ENCODE data around the gene HDAC4. TPM values are rescaled to one million over a fixed set of nuclear protein-coding genes. Genes with fewer than 3 reads are reported as not detected.
A peak's percentile ranks its signal among the peaks of the same experiment; 100 is the strongest.

HDAC4 gene
- total RNA-seq, 1 experiment from 2014 or later: 44.4 TPM

GRCh38 chr2:239267288-239267951 is 133.4 kb downstream of the HDAC4 start:
- TF ChIP-seq ZBTB21 (CRISPR knock-in tag; IDR thresholded peaks at IDR 0.05; ENCODE audit: borderline replicate concordance) (no peak), ZNF138 (CRISPR knock-in tag; conservative IDR thresholded peaks at IDR 0.05) (no peak), CREM (CRISPR knock-in tag; IDR thresholded peaks at IDR 0.05) (no peak), ZNF396 (CRISPR knock-in tag; IDR thresholded peaks at IDR 0.05; ENCODE audit: borderline replicate concordance) (no peak)
- TF ChIP-seq, protein P1, sequence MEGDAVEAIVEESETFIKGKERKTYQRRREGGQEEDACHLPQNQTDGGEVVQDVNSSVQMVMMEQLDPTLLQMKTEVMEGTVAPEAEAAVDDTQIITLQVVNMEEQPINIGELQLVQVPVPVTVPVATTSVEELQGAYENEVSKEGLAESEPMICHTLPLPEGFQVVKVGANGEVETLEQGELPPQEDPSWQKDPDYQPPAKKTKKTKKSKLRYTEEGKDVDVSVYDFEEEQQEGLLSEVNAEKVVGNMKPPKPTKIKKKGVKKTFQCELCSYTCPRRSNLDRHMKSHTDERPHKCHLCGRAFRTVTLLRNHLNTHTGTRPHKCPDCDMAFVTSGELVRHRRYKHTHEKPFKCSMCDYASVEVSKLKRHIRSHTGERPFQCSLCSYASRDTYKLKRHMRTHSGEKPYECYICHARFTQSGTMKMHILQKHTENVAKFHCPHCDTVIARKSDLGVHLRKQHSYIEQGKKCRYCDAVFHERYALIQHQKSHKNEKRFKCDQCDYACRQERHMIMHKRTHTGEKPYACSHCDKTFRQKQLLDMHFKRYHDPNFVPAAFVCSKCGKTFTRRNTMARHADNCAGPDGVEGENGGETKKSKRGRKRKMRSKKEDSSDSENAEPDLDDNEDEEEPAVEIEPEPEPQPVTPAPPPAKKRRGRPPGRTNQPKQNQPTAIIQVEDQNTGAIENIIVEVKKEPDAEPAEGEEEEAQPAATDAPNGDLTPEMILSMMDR (IDR thresholded peaks at IDR 0.05): no peak
- no peaks in the 10 kb centered on the region for H3K36me3 Mint-ChIP-seq

DNA sequence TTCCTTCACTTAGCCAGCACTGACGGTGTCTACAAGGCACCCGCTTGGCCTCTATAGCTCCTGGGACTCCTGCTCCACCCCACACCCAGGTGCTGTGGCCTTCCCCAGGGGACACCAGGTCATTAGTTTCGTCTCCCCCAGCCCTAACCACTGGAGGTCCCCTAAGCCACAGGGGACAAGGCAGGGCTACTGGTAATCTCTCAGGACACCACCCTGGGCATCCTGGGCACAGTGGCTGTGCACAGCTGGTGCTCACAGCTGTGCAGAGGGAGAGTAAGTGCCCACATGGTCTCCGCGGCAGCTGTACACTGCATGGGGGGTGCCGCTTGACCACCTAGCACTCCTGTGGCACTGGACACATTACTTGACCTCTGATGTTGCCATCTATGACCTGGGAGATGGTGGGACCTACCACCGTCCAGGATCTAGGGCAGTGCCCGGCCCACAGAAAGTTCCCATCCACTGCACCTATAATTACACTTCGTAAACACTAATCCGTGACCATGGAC is 134.0 kb downstream of the HDAC4 start:
- ATAC-seq (no peak), DNase-seq (ENCODE audit: low spot score) (no peak)
- Mint-ChIP-seq H3K27me3 (ENCODE audit: low read depth) (no peaks in the 10 kb centered on the region), H3K9me3 (no peaks in the 10 kb centered on the region), H3K36me3 (no peaks in the 10 kb centered on the region), H3K4me1 (peaks cover 64% of the 10 kb centered on the region), H3K4me3 (no peak overlapping the region), H3K27ac (peak overlapping the region; percentile 76)
- ChIA-PET POLR2A (no interaction called here), CTCF (interaction anchor here (0.7 to 1.5 kb wide), 2 partner anchors 28 to 123 kb away, joined by 3 to 9 read pairs; no protein-coding TSS in a partner anchor)
- TF ChIP-seq GTF2I (CRISPR knock-in tag; conservative IDR thresholded peaks at IDR 0.05) (no peak), ZBTB21 (CRISPR knock-in tag; IDR thresholded peaks at IDR 0.05; ENCODE audit: borderline replicate concordance) (no peak)
- TF ChIP-seq, protein P2, sequence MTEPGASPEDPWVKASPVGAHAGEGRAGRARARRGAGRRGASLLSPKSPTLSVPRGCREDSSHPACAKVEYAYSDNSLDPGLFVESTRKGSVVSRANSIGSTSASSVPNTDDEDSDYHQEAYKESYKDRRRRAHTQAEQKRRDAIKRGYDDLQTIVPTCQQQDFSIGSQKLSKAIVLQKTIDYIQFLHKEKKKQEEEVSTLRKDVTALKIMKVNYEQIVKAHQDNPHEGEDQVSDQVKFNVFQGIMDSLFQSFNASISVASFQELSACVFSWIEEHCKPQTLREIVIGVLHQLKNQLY (CRISPR knock-in tag; IDR thresholded peaks at IDR 0.05): no peak

More at GRCh38 chr2:239267288-239267951, 133.4 kb downstream of the HDAC4 start:
- no peaks in the 10 kb centered on the region for H3K27me3 Mint-ChIP-seq (ENCODE audit: low read depth)
- H3K9me3 Mint-ChIP-seq: no peaks in the 10 kb centered on the region
- CTCF ChIA-PET: interaction anchor here (0.7 to 1.5 kb wide), 2 partner anchors 28 to 124 kb away, joined by 3 to 9 read pairs; no protein-coding TSS in a partner anchor
- H3K4me1 Mint-ChIP-seq: peaks cover 70% of the 10 kb centered on the region
- POLR2A ChIA-PET: no interaction called here
- H3K4me3 Mint-ChIP-seq: no peak overlapping the region
- no peak for DNase-seq (ENCODE audit: low spot score)
- ATAC-seq: peak; percentile 27
- peak overlapping the region; percentile 76 for H3K27ac Mint-ChIP-seq

DNA sequence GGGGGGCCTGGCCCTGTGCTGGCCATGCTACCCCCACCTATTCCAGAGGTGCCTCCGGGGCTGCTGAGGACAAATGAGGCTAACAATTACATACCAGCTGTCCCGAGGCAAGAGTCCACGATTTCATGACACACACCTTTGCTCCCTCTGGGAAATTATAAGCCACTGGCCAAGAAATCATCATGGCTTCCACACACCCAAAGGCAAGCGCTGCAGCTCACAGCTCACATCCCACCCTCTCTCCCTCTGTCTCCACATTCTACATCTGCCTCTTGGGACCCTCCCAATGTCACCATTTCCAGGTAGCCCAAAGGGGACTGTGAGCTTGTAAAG is 134.4 kb downstream of the HDAC4 start:
- CTCF ChIA-PET: no interaction called here
- ATAC-seq: no peak
- Mint-ChIP-seq H3K9me3 (no peaks in the 10 kb centered on the region), H3K4me1 (peaks cover 60% of the 10 kb centered on the region), H3K4me3 (no peak overlapping the region), H3K27ac (peak overlapping the region; percentile 60; the same call in 1 of the 2 replicates), H3K36me3 (no peaks in the 10 kb centered on the region), H3K27me3 (ENCODE audit: low read depth) (no peaks in the 10 kb centered on the region)
- TF ChIP-seq ZNF512 (CRISPR knock-in tag; IDR thresholded peaks at IDR 0.05; ENCODE audit: borderline replicate concordance) (no peak), RORB (CRISPR knock-in tag; IDR thresholded peaks at IDR 0.05) (no peak), ZNF232 (CRISPR knock-in tag; IDR thresholded peaks at IDR 0.05) (no peak), GTF2I (CRISPR knock-in tag; conservative IDR thresholded peaks at IDR 0.05) (no peak), HMGA2 (CRISPR knock-in tag; IDR thresholded peaks at IDR 0.05) (no peak), CREM (CRISPR knock-in tag; IDR thresholded peaks at IDR 0.05) (no peak), NR1H2 (CRISPR knock-in tag; IDR thresholded peaks at IDR 0.05) (no peak), NFE2L1 (CRISPR knock-in tag; IDR thresholded peaks at IDR 0.05) (no peak), USF1 (CRISPR knock-in tag; IDR thresholded peaks at IDR 0.05) (no peak)
- DNase-seq (ENCODE audit: low spot score): no peak
- POLR2A ChIA-PET: no interaction called here

All from WTC11 (cell line).